Colonic mucosa (tissue), 4 donors: ENCODE data around the gene KAT7. TPM values are rescaled to one million over a fixed set of nuclear protein-coding genes. Genes with fewer than 3 reads are reported as not detected.

Experiments used
- DNase-seq: peaks from one replicate; pipeline ENCODE4 v3.0.0-alpha.2; 2020
- H3K27ac ChIP-seq: fragments of 200-600 bp; one replicate; pipeline ENCODE4 v1.8.0; 2021
- H3K27me3 ChIP-seq: fragments of 200-600 bp; one replicate; pipeline ENCODE4 v1.8.0; 2021
- H3K36me3 ChIP-seq: fragments of 200-600 bp; one replicate; pipeline ENCODE4 v1.8.0; 2021
- H3K4me1 ChIP-seq: fragments of 200-600 bp; one replicate; pipeline ENCODE4 v1.8.0; 2021; ENCODE audit warnings: mild to moderate bottlenecking
- H3K4me3 ChIP-seq: fragments of 200-600 bp; one replicate; pipeline ENCODE4 v1.8.0; 2021
- H3K9ac ChIP-seq, 2 donors: one replicate each; pipeline ENCODE4 v1.7.0; 2013; ENCODE audit warnings: control low read depth in 2 of 2, low read depth in 2 of 2, low read length in 2 of 2
- H3K9me3 ChIP-seq: fragments of 200-600 bp; one replicate; pipeline ENCODE4 v1.8.0; 2021
- CTCF ChIP-seq: fragments of 200-600 bp; IDR thresholded peaks from one replicate; pipeline ENCODE4 v1.8.0; 2022; ENCODE audit warnings: antibody characterized with exemption, mild to moderate bottlenecking
- intact Hi-C: fragments of 100-400 bp; cut with DNase I; formaldehyde crosslinking; loops from one replicate; pipeline ENCODE4 v1.14.1; 2022
- total RNA-seq, 2 donors: library from RNA; stranded (reverse); fragmentation: NEBNext Ultra II Directional in 1 of 2; extraction: Animal tissue kit (Norgen Biotek cat#: 25700) in 1 of 2; gene quantifications; one replicate each; pipeline ENCODE4 v1.2.1, GENCODE V29; 2021
- donor health status: healthy.
- donor health status: DM: no; HTN: no; CAD: no.
- donor health status: DM: no; HTN: no; CAD: no.

KAT7 gene
- total RNA-seq, 2 donors from 2014 or later, result 39.4 to 42.5 TPM

GRCh38 chr17:49793309-49793708 is 4.8 kb downstream of the KAT7 start:
- no peak overlapping the region for H3K9ac ChIP-seq
- no peak for TF ChIP-seq CTCF
- no peak overlapping the region for H3K27ac ChIP-seq
- no peak for DNase-seq
- intact Hi-C loops, result no loop called here
- peaks cover 4% of the 10 kb centered on the region for H3K4me1 ChIP-seq
- no peaks in the 10 kb centered on the region for H3K9me3 ChIP-seq
- no peaks in the 10 kb centered on the region for H3K27me3 ChIP-seq
- H3K36me3 ChIP-seq, result peaks cover 4% of the 10 kb centered on the region
- H3K4me3 ChIP-seq, result no peak overlapping the region

- no peak overlapping the region for H3K9ac ChIP-seq
- no peaks in the 10 kb centered on the region for H3K27me3 ChIP-seq
- no peak for DNase-seq
- intact Hi-C loops, result no loop called here
- no peak overlapping the region for H3K27ac ChIP-seq
- H3K9me3 ChIP-seq, result no peaks in the 10 kb centered on the region
- no peaks in the 10 kb centered on the region for H3K4me1 ChIP-seq
- no peak for TF ChIP-seq CTCF
- no peak overlapping the region for H3K4me3 ChIP-seq
- peaks cover 14% of the 10 kb centered on the region for H3K36me3 ChIP-seq
Observed at GRCh38 chr17:49795372-49795771, 6.9 kb downstream of the KAT7 start.

- Histone ChIP-seq H3K36me3 (peaks cover 14% of the 10 kb centered on the region), H3K4me3 (no peak overlapping the region), H3K9ac (no peak overlapping the region), H3K4me1 (no peaks in the 10 kb centered on the region), H3K27ac (no peak overlapping the region), H3K27me3 (no peaks in the 10 kb centered on the region), H3K9me3 (no peaks in the 10 kb centered on the region)
- intact Hi-C loops, result no loop called here
- TF ChIP-seq CTCF, result no peak
- no peak for DNase-seq
Observed at GRCh38 chr17:49798182-49798581, 9.7 kb downstream of the KAT7 start.

- Histone ChIP-seq H3K4me3 (no peak overlapping the region), H3K4me1 (no peaks in the 10 kb centered on the region), H3K9ac (no peak overlapping the region), H3K36me3 (peaks cover 14% of the 10 kb centered on the region), H3K27ac (no peak overlapping the region), H3K27me3 (no peaks in the 10 kb centered on the region), H3K9me3 (no peaks in the 10 kb centered on the region)
- DNase-seq, result no peak
- intact Hi-C loops, result no loop called here
- no peak for TF ChIP-seq CTCF
Observed at GRCh38 chr17:49798738-49799137, 10.3 kb downstream of the KAT7 start.

GRCh38 chr17:49809056-49809455 is 20.6 kb downstream of the KAT7 start:
- Histone ChIP-seq H3K9ac (no peak overlapping the region), H3K27ac (no peak overlapping the region), H3K9me3 (no peaks in the 10 kb centered on the region), H3K4me1 (no peaks in the 10 kb centered on the region), H3K27me3 (no peaks in the 10 kb centered on the region), H3K4me3 (no peak overlapping the region), H3K36me3 (peaks cover 5% of the 10 kb centered on the region)
- DNase-seq, result no peak
- TF ChIP-seq CTCF, result no peak
- intact Hi-C loops, result no loop called here
